Breast epithelium (tissue), 3 donors: Measurements from ENCODE around the gene ATP1B1.

Experiments
- CTCF ChIP-seq, 3 donors: fragments of 450-650 bp; IDR thresholded peaks; one replicate each; pipeline ENCODE4 v1.5.1; 2016 to 2017; ENCODE audit warnings: antibody characterized with exemption in 3 of 3, mild to moderate bottlenecking in 3 of 3, moderate library complexity in 3 of 3
- POLR2A ChIP-seq: fragments of 450-650 bp; IDR thresholded peaks from one replicate; pipeline ENCODE4 v1.6.1; 2016; ENCODE audit warnings: antibody characterized with exemption, mild to moderate bottlenecking, moderate library complexity
- POLR2AphosphoS5 ChIP-seq, 3 donors: sonication (generic); formaldehyde crosslinking; IDR thresholded peaks; one replicate each; pipeline ENCODE4 v1.6.1; 2017; ENCODE audit warnings: antibody characterized with exemption in 3 of 3

DNA sequence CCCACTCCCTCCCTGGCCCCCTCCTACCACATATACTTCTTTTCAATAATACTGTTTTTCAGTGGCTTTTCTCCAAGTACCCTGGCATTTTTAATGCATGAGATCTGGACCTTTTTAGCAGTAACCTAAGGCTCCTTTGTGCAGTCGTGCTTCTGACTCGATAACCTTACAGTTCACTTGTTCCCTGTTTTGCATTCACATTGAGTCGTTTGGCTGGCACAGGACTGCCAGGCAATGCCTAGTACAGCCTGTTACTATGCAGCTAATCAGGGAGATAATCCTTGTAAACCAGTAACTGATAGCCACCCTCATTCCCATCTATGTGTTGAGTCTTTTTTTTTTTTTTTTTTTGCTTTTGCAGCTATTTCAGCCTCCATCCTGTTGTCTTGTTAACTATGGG is 3.7 kb downstream of the ATP1B1 start:
- no peak for TF ChIP-seq CTCF (IDR thresholded peaks at IDR 0.05)
- no peak for TF ChIP-seq POLR2A
- TF ChIP-seq POLR2AphosphoS5 (IDR thresholded peaks at IDR 0.05): no peak
